Measurements from ENCODE around the gene CDKL4.

Gene CDKL4

GRCh38 chr2:39203382-39203781, 40.4 kb downstream of the CDKL4 start:
- no peaks in the 10 kb centered on the region for H3K4me1 ChIP-seq (ENCODE audit: control insufficient read depth, insufficient read depth, low read length)
- no peak overlapping the region for H3K4me3 ChIP-seq (ENCODE audit: low read depth, low read length)
- no peak overlapping the region for H3K27ac ChIP-seq (ENCODE audit: extremely low read depth, low read depth, low read length)
- H3K9me3 ChIP-seq (ENCODE audit: control insufficient read depth, insufficient read depth, low read depth, low read length) = no peaks in the 10 kb centered on the region
- no peaks in the 10 kb centered on the region for H3K36me3 ChIP-seq (ENCODE audit: control insufficient read depth in 2 of 2, insufficient read depth in 1 of 2, low read length in 2 of 2)
- POLR2A ChIA-PET = interaction anchor here (1.4 kb wide), 1 partner anchor 83 kb away, joined by 5 read pairs; the partner anchor contains the start of gene SOS1
- CTCF ChIA-PET = interaction anchor here (0.6 to 1.6 kb wide), 4 partner anchors 25 to 1448 kb away, joined by 3 to 5 read pairs (median 4); no protein-coding TSS in a partner anchor
- TF ChIP-seq ZNF138 (tag by site-specific recombination; IDR thresholded peaks at IDR 0.05; ENCODE audit: borderline replicate concordance) (no peak), ZNF792 (tag by site-specific recombination; IDR thresholded peaks at IDR 0.05) (no peak), ELK4 (IDR thresholded peaks at IDR 0.05; ENCODE audit: borderline replicate concordance, low read depth, low read length) (no peak), ZNF366 (tag by site-specific recombination; conservative IDR thresholded peaks at IDR 0.05) (no peak), ZNF350 (tag by site-specific recombination; IDR thresholded peaks at IDR 0.05) (no peak), ZNF23 (tag by site-specific recombination; IDR thresholded peaks at IDR 0.05; ENCODE audit: borderline replicate concordance) (no peak), ZNF530 (tag by site-specific recombination; IDR thresholded peaks at IDR 0.05; ENCODE audit: low read depth) (no peak), ZNF488 (tag by site-specific recombination; IDR thresholded peaks at IDR 0.05) (no peak), ZNF132 (tag by site-specific recombination; IDR thresholded peaks at IDR 0.05; ENCODE audit: borderline replicate concordance) (no peak), ZNF433 (tag by site-specific recombination; IDR thresholded peaks at IDR 0.05; ENCODE audit: low read depth) (no peak), KLF8 (tag by site-specific recombination; IDR thresholded peaks at IDR 0.05) (no peak), ZNF645 (tag by site-specific recombination; IDR thresholded peaks at IDR 0.05) (no peak), ZNF121 (tag by site-specific recombination; IDR thresholded peaks at IDR 0.05) (no peak), ZNF747 (tag by site-specific recombination; IDR thresholded peaks at IDR 0.05) (no peak), ZNF18 (tag by site-specific recombination; IDR thresholded peaks at IDR 0.05) (no peak)
- TF ChIP-seq, protein P1, sequence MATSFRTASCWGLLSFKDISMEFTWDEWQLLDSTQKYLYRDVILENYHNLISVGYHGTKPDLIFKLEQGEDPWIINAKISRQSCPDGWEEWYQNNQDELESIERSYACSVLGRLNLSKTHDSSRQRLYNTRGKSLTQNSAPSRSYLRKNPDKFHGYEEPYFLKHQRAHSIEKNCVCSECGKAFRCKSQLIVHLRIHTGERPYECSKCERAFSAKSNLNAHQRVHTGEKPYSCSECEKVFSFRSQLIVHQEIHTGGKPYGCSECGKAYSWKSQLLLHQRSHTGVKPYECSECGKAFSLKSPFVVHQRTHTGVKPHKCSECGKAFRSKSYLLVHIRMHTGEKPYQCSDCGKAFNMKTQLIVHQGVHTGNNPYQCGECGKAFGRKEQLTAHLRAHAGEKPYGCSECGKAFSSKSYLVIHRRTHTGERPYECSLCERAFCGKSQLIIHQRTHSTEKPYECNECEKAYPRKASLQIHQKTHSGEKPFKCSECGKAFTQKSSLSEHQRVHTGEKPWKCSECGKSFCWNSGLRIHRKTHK (tag by site-specific recombination; IDR thresholded peaks at IDR 0.05) = no peak
- TF ChIP-seq, protein P2, sequence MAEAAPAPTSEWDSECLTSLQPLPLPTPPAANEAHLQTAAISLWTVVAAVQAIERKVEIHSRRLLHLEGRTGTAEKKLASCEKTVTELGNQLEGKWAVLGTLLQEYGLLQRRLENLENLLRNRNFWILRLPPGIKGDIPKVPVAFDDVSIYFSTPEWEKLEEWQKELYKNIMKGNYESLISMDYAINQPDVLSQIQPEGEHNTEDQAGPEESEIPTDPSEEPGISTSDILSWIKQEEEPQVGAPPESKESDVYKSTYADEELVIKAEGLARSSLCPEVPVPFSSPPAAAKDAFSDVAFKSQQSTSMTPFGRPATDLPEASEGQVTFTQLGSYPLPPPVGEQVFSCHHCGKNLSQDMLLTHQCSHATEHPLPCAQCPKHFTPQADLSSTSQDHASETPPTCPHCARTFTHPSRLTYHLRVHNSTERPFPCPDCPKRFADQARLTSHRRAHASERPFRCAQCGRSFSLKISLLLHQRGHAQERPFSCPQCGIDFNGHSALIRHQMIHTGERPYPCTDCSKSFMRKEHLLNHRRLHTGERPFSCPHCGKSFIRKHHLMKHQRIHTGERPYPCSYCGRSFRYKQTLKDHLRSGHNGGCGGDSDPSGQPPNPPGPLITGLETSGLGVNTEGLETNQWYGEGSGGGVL (tag by site-specific recombination; IDR thresholded peaks at IDR 0.05) = no peak
